Progenitor cell of endocrine pancreas (in vitro differentiated cells): ENCODE data around the gene PALM2AKAP2. TPM values are rescaled to one million over a fixed set of nuclear protein-coding genes. Genes with fewer than 3 reads are reported as not detected.

Experiments used
- DNase-seq: peaks from one replicate; pipeline ENCODE4 v3.0.0; 2021; ENCODE audit warnings: low spot score; ENCODE audit not compliant: unreplicated experiment
- H3K27ac Mint-ChIP-seq: 2 replicates; pipeline ENCODE4 v1.8.0; 2021; ENCODE audit warnings: mild to moderate bottlenecking, moderate library complexity, mixed read lengths
- H3K27me3 Mint-ChIP-seq: 2 replicates; pipeline ENCODE4 v1.8.0; 2021; ENCODE audit warnings: mixed read lengths
- H3K36me3 Mint-ChIP-seq: 2 replicates; pipeline ENCODE4 v1.8.0; 2022; ENCODE audit warnings: mixed read lengths; ENCODE audit not compliant: insufficient read depth
- H3K4me1 Mint-ChIP-seq: 2 replicates; pipeline ENCODE4 v1.8.0; 2021; ENCODE audit warnings: low read depth, mixed read lengths
- H3K4me3 Mint-ChIP-seq: 2 replicates; pipeline ENCODE4 v1.8.0; 2021; ENCODE audit warnings: low read depth, mild to moderate bottlenecking, moderate library complexity, mixed read lengths
- H3K9me3 Mint-ChIP-seq: 2 replicates; pipeline ENCODE4 v1.8.0; 2021; ENCODE audit warnings: low read depth, mixed read lengths
- total RNA-seq: library from RNA; stranded (reverse); gene quantifications from 2 replicates; pipeline ENCODE4 v1.2.1, GENCODE V29; 2021
- TF ChIP-seq, protein P1 (sequence below): fragments of 200-600 bp; sonication (generic); IDR thresholded peaks from one replicate; pipeline ENCODE4 v1.5.0; 2021; ENCODE audit warnings: antibody characterized with exemption, mild to moderate bottlenecking; ENCODE audit not compliant: unreplicated experiment

PALM2AKAP2 gene
- total RNA-seq, 1 donor from 2014 or later, result 0.74 TPM

DNA sequence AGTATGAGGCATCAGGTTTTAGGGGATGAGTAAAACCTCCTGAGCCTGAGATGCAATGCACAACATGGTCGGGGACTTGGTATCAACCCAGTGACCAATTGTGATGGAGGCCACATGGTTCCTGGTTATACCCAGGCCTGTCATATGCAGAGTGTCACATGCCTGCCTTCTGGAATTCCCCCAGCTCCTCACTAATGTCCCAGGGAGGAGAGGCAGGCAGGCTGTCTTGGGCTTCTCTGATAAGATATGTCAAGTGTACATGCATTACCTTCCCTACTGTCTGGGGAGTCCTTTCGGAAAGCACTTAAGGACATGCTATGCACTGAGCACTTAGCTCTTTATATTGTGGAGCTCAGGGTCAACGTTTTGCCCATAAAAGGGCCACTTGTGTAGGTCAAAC, 14.2 kb upstream of the PALM2AKAP2 start:
- peaks cover 5% of the 10 kb centered on the region for H3K4me1 Mint-ChIP-seq
- no peak overlapping the region for H3K4me3 Mint-ChIP-seq
- no peaks in the 10 kb centered on the region for H3K36me3 Mint-ChIP-seq
- H3K27me3 Mint-ChIP-seq, result peaks cover 22% of the 10 kb centered on the region
- H3K27ac Mint-ChIP-seq, result no peak overlapping the region
- no peaks in the 10 kb centered on the region for H3K9me3 Mint-ChIP-seq
- no peak for DNase-seq
- TF ChIP-seq, protein P1, sequence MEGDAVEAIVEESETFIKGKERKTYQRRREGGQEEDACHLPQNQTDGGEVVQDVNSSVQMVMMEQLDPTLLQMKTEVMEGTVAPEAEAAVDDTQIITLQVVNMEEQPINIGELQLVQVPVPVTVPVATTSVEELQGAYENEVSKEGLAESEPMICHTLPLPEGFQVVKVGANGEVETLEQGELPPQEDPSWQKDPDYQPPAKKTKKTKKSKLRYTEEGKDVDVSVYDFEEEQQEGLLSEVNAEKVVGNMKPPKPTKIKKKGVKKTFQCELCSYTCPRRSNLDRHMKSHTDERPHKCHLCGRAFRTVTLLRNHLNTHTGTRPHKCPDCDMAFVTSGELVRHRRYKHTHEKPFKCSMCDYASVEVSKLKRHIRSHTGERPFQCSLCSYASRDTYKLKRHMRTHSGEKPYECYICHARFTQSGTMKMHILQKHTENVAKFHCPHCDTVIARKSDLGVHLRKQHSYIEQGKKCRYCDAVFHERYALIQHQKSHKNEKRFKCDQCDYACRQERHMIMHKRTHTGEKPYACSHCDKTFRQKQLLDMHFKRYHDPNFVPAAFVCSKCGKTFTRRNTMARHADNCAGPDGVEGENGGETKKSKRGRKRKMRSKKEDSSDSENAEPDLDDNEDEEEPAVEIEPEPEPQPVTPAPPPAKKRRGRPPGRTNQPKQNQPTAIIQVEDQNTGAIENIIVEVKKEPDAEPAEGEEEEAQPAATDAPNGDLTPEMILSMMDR, result no peak

DNA sequence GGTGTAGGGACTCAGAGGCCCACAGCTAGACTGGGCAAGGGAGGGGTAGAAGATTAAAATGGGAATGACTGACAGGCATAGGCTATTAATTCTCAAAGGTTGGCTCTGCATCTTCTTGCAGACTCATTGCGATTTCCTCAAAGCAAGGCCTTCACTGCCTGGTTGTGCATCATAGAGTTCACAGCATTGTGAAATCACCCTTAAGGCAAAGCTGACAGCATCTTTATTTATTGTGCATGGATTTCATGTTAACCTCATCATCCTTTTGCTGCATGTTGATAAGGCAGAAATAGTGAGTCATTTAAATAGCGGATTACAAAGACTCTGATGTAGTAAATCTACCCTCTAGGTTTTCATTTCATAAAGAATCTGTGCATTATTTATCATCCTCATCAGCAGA, 13.6 kb upstream of the PALM2AKAP2 start:
- H3K9me3 Mint-ChIP-seq, result no peaks in the 10 kb centered on the region
- TF ChIP-seq, protein P1, result no peak
- no peak overlapping the region for H3K4me3 Mint-ChIP-seq
- H3K4me1 Mint-ChIP-seq, result peaks cover 8% of the 10 kb centered on the region
- peaks cover 25% of the 10 kb centered on the region for H3K27me3 Mint-ChIP-seq
- H3K36me3 Mint-ChIP-seq, result no peaks in the 10 kb centered on the region
- no peak for DNase-seq
- no peak overlapping the region for H3K27ac Mint-ChIP-seq

DNA sequence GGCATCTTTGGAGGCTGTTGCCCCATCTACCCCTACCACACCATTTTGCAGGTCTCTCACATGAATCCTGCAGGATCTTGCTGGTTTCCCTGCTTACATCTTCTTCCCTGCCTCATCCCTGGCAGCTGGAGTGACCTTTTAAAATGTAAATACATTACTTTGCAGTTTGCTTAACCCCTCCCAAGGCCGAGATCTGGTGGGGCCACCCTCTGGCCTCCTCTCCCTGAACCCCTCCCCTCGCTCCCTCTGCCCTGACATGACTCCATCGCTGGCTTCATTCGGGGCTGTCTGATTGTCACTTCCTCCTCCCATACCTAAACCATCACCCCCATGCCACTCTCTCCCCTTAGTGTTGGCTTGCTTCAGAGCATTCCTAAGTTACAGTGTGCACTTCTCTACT, 12.6 kb upstream of the PALM2AKAP2 start:
- no peak overlapping the region for H3K27ac Mint-ChIP-seq
- no peak for DNase-seq
- peaks cover 32% of the 10 kb centered on the region for H3K27me3 Mint-ChIP-seq
- no peaks in the 10 kb centered on the region for H3K36me3 Mint-ChIP-seq
- H3K4me3 Mint-ChIP-seq, result no peak overlapping the region
- H3K9me3 Mint-ChIP-seq, result no peaks in the 10 kb centered on the region
- TF ChIP-seq, protein P1, result no peak
- H3K4me1 Mint-ChIP-seq, result peaks cover 11% of the 10 kb centered on the region

DNA sequence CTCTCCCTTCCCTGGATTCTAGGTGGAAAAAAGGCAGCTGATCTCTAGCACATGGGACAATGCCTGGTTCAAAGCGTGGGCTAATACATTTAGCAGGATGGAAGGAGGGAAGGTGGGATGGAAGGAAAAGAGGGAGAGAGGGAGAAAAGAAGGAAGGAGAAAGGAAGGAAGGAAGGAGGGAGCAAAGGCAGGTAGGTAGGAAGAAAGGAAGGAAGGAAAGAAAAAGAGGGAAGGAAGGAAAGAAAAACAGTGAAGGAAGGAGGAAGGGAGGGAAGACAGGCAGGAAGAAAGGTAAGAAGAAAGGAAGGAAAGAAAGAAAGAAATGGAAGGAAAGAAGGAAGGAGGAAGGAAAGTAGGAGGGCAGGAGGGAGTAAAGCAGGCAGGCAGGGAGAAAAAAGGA, 12.2 kb upstream of the PALM2AKAP2 start:
- peaks cover 11% of the 10 kb centered on the region for H3K4me1 Mint-ChIP-seq
- peaks cover 32% of the 10 kb centered on the region for H3K27me3 Mint-ChIP-seq
- DNase-seq, result no peak
- no peaks in the 10 kb centered on the region for H3K9me3 Mint-ChIP-seq
- H3K36me3 Mint-ChIP-seq, result no peaks in the 10 kb centered on the region
- H3K27ac Mint-ChIP-seq, result no peak overlapping the region
- TF ChIP-seq, protein P1, result no peak
- no peak overlapping the region for H3K4me3 Mint-ChIP-seq

DNA sequence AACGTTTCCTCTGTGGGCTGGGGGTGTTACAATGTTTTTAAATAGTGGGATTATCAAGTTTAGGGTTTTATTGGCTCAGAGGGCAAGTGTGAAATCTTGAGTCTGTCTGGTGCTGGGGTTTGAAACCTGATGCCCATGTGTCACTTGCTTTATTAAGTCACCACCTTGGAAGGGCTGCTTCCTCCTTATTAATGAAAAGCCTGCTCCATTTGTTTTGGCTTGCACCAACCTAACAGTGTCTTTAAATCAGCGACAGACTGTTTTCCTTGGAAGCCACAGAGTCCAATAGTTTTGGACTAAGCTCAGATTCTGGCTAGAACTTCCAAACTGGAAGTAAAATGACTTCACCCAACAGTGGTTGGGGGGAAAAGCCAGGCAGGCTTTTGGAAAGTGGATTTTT, 10.7 kb upstream of the PALM2AKAP2 start:
- Mint-ChIP-seq H3K4me1 (peaks cover 11% of the 10 kb centered on the region), H3K4me3 (no peak overlapping the region), H3K9me3 (no peaks in the 10 kb centered on the region), H3K27ac (no peak overlapping the region), H3K36me3 (no peaks in the 10 kb centered on the region), H3K27me3 (peaks cover 27% of the 10 kb centered on the region)
- no peak for DNase-seq
- TF ChIP-seq, protein P1, result no peak

DNA sequence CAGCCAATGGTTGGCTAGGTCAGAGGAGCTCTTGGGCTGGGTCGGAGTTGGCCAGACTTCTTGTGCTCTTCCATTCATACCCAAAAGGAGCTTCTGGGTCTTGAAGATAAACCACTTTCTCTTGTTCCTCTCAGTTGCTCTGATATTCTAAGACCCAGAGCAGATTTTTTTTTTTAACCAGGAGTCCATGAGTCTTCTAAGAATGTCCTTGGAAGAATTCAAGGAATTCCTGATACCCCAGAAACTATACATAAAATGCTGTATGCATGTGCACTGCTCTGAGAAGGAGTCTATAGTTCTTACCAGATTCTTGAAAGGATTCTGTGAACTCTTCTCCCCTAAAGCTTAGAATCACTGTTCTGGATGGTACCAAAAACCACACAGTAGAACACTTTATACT, 9.9 kb upstream of the PALM2AKAP2 start:
- H3K4me1 Mint-ChIP-seq, result peaks cover 11% of the 10 kb centered on the region

More for the DNA sequence above, 9.9 kb upstream of the PALM2AKAP2 start:
- H3K36me3 Mint-ChIP-seq, result no peaks in the 10 kb centered on the region
- TF ChIP-seq, protein P1, result no peak
- no peak for DNase-seq
- no peak overlapping the region for H3K4me3 Mint-ChIP-seq
- peaks cover 27% of the 10 kb centered on the region for H3K27me3 Mint-ChIP-seq
- H3K9me3 Mint-ChIP-seq, result no peaks in the 10 kb centered on the region
- no peak overlapping the region for H3K27ac Mint-ChIP-seq
